GM23338 (cell line): ENCODE results near the gene NFKBIA. TPM values are rescaled to one million over a fixed set of nuclear protein-coding genes. Genes with fewer than 3 reads are reported as not detected.
A peak's percentile ranks its signal among the peaks of the same experiment; 100 is the strongest.

Source experiments
- ATAC-seq: fragments of 200-7000 bp; cut with Tn5 transposase; 3 replicates; pipeline ENCODE4 v1.9.1; 2020
- DNase-seq: peaks from one replicate; pipeline ENCODE4 v3.0.0-alpha.2; 2015; ENCODE audit warnings: low spot score
- H2AFZ ChIP-seq: fragments of 200-600 bp; sonication (generic); 2 replicates; pipeline ENCODE4 v1.8.0; 2016; ENCODE audit warnings: antibody characterized with exemption, mild to moderate bottlenecking, moderate library complexity
- H3F3A ChIP-seq: fragments of 200-600 bp; sonication (generic); replicated peaks from 2 replicates; pipeline ENCODE4 v1.8.0; 2017; ENCODE audit warnings: antibody characterized with exemption, mixed run types, low read depth
- H3K27ac ChIP-seq: fragments of 200-600 bp; sonication (generic); 2 replicates; pipeline ENCODE4 v1.6.1; 2016; ENCODE audit warnings: low read depth
- H3K27me3 ChIP-seq: fragments of 200-600 bp; sonication (generic); 2 replicates; pipeline ENCODE4 v1.8.0; 2016; ENCODE audit warnings: mild to moderate bottlenecking, mixed run types, moderate library complexity; ENCODE audit not compliant: insufficient read depth
- H3K36me3 ChIP-seq: fragments of 200-600 bp; sonication (generic); 2 replicates; pipeline ENCODE4 v1.8.0; 2016; ENCODE audit warnings: mild to moderate bottlenecking; ENCODE audit not compliant: insufficient read depth
- H3K4me1 ChIP-seq: fragments of 200-600 bp; sonication (generic); 2 replicates; pipeline ENCODE4 v1.8.0; 2016; ENCODE audit warnings: mild to moderate bottlenecking, moderate library complexity; ENCODE audit not compliant: insufficient read depth
- H3K4me2 ChIP-seq: fragments of 200-600 bp; sonication (generic); 2 replicates; pipeline ENCODE4 v1.7.1; 2017; ENCODE audit warnings: mixed run types
- H3K4me3 ChIP-seq: fragments of 200-600 bp; sonication (generic); 2 replicates; pipeline ENCODE4 v1.6.1; 2016; ENCODE audit warnings: mixed run types
- H3K79me2 ChIP-seq: fragments of 200-600 bp; sonication (generic); replicated peaks from 2 replicates; pipeline ENCODE4 v1.8.0; 2017; ENCODE audit warnings: mild to moderate bottlenecking; ENCODE audit not compliant: insufficient read depth
- H3K9me2 ChIP-seq: fragments of 200-600 bp; sonication (generic); 2 replicates; pipeline ENCODE4 v1.8.0; 2017; ENCODE audit not compliant: insufficient read depth
- H4K20me1 ChIP-seq: fragments of 200-600 bp; sonication (generic); replicated peaks from 2 replicates; pipeline ENCODE4 v1.8.0; 2017; ENCODE audit warnings: mild to moderate bottlenecking; ENCODE audit not compliant: insufficient read depth
- H3K27ac Mint-ChIP-seq: 2 replicates; pipeline ENCODE4 v1.8.0; 2020; ENCODE audit warnings: inconsistent platforms, mild to moderate bottlenecking, moderate library complexity, mixed read lengths
- H3K27me3 Mint-ChIP-seq: 3 replicates; pipeline ENCODE4 v1.8.0; 2022; ENCODE audit warnings: low read depth, mild to moderate bottlenecking, moderate library complexity, mixed read lengths, inconsistent platforms; ENCODE audit not compliant: insufficient read depth, poor library complexity
- H3K36me3 Mint-ChIP-seq: 3 replicates; pipeline ENCODE4 v1.8.0; 2021; ENCODE audit warnings: low read depth, mild to moderate bottlenecking, inconsistent platforms, moderate library complexity, mixed read lengths
- H3K4me1 Mint-ChIP-seq: 3 replicates; pipeline ENCODE4 v1.8.0; 2020; ENCODE audit warnings: mild to moderate bottlenecking, inconsistent platforms, mixed read lengths
- H3K4me3 Mint-ChIP-seq: 3 replicates; pipeline ENCODE4 v1.8.0; 2021; ENCODE audit warnings: moderate library complexity, mild to moderate bottlenecking, inconsistent platforms, mixed read lengths
- H3K9me3 Mint-ChIP-seq: 3 replicates; pipeline ENCODE4 v1.8.0; 2020; ENCODE audit warnings: moderate library complexity, mild to moderate bottlenecking, inconsistent platforms, mixed read lengths
- CREB1 ChIP-seq: fragments of 250-450 bp; sonication (Bioruptor Pico); IDR thresholded peaks from 2 replicates; pipeline ENCODE4 v1.5.0; 2020; ENCODE audit warnings: low read depth, mild to moderate bottlenecking, moderate library complexity
- EZH2phosphoT487 ChIP-seq: fragments of 200-600 bp; sonication (generic); IDR thresholded peaks from one replicate; pipeline ENCODE4 v1.8.1; 2018; ENCODE audit warnings: antibody characterized with exemption; ENCODE audit not compliant: unreplicated experiment
- JUNB ChIP-seq: IDR thresholded peaks from one replicate; pipeline ENCODE4 v1.6.1; 2016; ENCODE audit warnings: antibody characterized with exemption; ENCODE audit not compliant: unreplicated experiment
- NANOG ChIP-seq: IDR thresholded peaks from 2 replicates; pipeline ENCODE4 v1.6.1; 2016; ENCODE audit warnings: antibody characterized with exemption, borderline replicate concordance
- POLR2AphosphoS5 ChIP-seq: IDR thresholded peaks from 2 replicates; pipeline ENCODE4 v1.6.1; 2016; ENCODE audit warnings: antibody characterized with exemption, low read depth
- STAT1 ChIP-seq: IDR thresholded peaks from one replicate; pipeline ENCODE4 v1.6.1; 2016; ENCODE audit warnings: antibody characterized with exemption; ENCODE audit not compliant: unreplicated experiment
- ZNF114 ChIP-seq: fragments of 250-450 bp; sonication (Bioruptor Pico); IDR thresholded peaks from 2 replicates; pipeline ENCODE4 v1.5.0; 2020; ENCODE audit warnings: mild to moderate bottlenecking, moderate library complexity
- ZNF331 ChIP-seq: fragments of 250-450 bp; sonication (Bioruptor Pico); IDR thresholded peaks from 2 replicates; pipeline ENCODE4 v1.5.0; 2020; ENCODE audit warnings: low read depth, mild to moderate bottlenecking, moderate library complexity
- ZNF462 ChIP-seq: fragments of 250-450 bp; sonication (Bioruptor Pico); IDR thresholded peaks from 2 replicates; pipeline ENCODE4 v1.5.0; 2020; ENCODE audit warnings: mild to moderate bottlenecking, moderate library complexity
- polyA plus RNA-seq: library from polyadenylated mRNA; unstranded; fragments of >200 nt; fragmentation: Nextera tagmentation; extraction: Ambion mirVana; gene quantifications from 2 replicates; pipeline ENCODE4 v1.2.1, GENCODE V29; 2016
- total RNA-seq: library from RNA; depleted of rRNA; stranded (reverse); fragments of >200 nt; shearing (Covaris generic); gene quantifications from 2 replicates; pipeline ENCODE4 v1.2.3, GENCODE V29; 2014
- TF ChIP-seq, protein P1 (sequence below): IDR thresholded peaks from one replicate; pipeline ENCODE4 v1.6.1; 2018; ENCODE audit warnings: antibody characterized with exemption; ENCODE audit not compliant: unreplicated experiment
- TF ChIP-seq, protein P2 (sequence below), 2 experiments: fragments of 200-600 bp in 1 of 2; sonication (generic) in 1 of 2; conservative IDR thresholded peaks; 2 replicates each; pipeline versions ENCODE4 v1.5.1 to v1.6.1; 2016 to 2017; ENCODE audit warnings: antibody characterized with exemption in 2 of 2, low read depth in 2 of 2, mild to moderate bottlenecking in 2 of 2, moderate library complexity in 1 of 2

NFKBIA gene
- total and polyA plus RNA-seq, 2 experiments from 2014 or later, result 33.4 to 41.3 TPM

DNA sequence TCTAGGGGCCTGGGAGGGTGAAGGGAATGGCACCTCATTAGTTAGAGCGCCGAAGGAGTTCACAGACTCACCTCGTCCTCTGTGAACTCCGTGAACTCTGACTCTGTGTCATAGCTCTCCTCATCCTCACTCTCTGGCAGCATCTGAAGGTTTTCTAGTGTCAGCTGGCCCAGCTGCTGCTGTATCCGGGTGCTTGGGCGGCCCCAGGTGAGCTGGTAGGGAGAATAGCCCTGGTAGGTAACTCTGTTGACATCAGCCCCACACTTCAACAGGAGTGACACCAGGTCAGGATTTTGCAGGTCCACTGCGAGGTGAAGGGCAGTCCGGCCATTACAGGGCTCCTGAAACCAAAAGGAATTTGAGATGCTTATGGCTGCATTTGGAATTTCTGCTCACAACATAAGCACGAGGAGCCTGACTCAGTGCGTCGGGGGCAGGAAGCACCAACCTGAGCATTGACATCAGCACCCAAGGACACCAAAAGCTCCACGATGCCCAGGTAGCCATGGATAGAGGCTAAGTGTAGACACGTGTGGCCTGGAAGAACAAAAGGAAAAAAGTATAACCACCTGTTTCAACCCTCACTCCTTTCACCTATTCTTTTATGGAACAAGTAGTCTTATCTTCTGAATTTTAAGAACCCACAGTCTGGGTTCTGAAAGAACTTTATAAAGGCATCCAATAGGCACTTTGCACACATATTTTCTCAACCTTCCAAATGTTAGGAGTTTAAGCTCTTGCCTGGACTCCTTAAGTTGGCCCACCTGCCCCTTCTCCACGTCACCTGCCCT, 2.0 kb downstream of the NFKBIA start (continued):
- TF ChIP-seq, protein P1, sequence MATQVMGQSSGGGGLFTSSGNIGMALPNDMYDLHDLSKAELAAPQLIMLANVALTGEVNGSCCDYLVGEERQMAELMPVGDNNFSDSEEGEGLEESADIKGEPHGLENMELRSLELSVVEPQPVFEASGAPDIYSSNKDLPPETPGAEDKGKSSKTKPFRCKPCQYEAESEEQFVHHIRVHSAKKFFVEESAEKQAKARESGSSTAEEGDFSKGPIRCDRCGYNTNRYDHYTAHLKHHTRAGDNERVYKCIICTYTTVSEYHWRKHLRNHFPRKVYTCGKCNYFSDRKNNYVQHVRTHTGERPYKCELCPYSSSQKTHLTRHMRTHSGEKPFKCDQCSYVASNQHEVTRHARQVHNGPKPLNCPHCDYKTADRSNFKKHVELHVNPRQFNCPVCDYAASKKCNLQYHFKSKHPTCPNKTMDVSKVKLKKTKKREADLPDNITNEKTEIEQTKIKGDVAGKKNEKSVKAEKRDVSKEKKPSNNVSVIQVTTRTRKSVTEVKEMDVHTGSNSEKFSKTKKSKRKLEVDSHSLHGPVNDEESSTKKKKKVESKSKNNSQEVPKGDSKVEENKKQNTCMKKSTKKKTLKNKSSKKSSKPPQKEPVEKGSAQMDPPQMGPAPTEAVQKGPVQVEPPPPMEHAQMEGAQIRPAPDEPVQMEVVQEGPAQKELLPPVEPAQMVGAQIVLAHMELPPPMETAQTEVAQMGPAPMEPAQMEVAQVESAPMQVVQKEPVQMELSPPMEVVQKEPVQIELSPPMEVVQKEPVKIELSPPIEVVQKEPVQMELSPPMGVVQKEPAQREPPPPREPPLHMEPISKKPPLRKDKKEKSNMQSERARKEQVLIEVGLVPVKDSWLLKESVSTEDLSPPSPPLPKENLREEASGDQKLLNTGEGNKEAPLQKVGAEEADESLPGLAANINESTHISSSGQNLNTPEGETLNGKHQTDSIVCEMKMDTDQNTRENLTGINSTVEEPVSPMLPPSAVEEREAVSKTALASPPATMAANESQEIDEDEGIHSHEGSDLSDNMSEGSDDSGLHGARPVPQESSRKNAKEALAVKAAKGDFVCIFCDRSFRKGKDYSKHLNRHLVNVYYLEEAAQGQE, result no peak
- TF ChIP-seq, protein P2, sequence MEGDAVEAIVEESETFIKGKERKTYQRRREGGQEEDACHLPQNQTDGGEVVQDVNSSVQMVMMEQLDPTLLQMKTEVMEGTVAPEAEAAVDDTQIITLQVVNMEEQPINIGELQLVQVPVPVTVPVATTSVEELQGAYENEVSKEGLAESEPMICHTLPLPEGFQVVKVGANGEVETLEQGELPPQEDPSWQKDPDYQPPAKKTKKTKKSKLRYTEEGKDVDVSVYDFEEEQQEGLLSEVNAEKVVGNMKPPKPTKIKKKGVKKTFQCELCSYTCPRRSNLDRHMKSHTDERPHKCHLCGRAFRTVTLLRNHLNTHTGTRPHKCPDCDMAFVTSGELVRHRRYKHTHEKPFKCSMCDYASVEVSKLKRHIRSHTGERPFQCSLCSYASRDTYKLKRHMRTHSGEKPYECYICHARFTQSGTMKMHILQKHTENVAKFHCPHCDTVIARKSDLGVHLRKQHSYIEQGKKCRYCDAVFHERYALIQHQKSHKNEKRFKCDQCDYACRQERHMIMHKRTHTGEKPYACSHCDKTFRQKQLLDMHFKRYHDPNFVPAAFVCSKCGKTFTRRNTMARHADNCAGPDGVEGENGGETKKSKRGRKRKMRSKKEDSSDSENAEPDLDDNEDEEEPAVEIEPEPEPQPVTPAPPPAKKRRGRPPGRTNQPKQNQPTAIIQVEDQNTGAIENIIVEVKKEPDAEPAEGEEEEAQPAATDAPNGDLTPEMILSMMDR (conservative IDR thresholded peaks at IDR 0.05; ENCODE audit: low read depth in 2 of 2), result no peak
- TF ChIP-seq POLR2AphosphoS5, result no peak

- Histone ChIP-seq H3K4me1 (peaks cover 32% of the 10 kb centered on the region), H3K36me3 (peaks cover 32% of the 10 kb centered on the region; the same call in 1 of the 2 replicates), H3K27me3 (no peaks in the 10 kb centered on the region), H3K79me2 (peaks cover 12% of the 10 kb centered on the region), H3K4me3 (no peak overlapping the region), H2AFZ (no peak overlapping the region), H3K9me2 (no peaks in the 10 kb centered on the region), H3F3A (peaks cover 22% of the 10 kb centered on the region; the same call in 1 of the 2 replicates), H4K20me1 (no peaks in the 10 kb centered on the region), H3K27ac (peak overlapping the region; percentile 2; the same call in 1 of the 2 replicates), H3K4me2 (no peak overlapping the region)
- H3K27me3 Mint-ChIP-seq, result peaks cover 18% of the 10 kb centered on the region
- H3K4me3 Mint-ChIP-seq, result peak overlapping the region; percentile 8; the same call in 1 of the 3 replicates
- H3K4me1 Mint-ChIP-seq, result peaks cover 55% of the 10 kb centered on the region
- ATAC-seq, result no peak
- H3K27ac Mint-ChIP-seq, result no peak overlapping the region
- H3K36me3 Mint-ChIP-seq, result peaks cover 48% of the 10 kb centered on the region
- no peaks in the 10 kb centered on the region for H3K9me3 Mint-ChIP-seq
- DNase-seq, result no peak
- TF ChIP-seq CREB1 (CRISPR knock-in tag) (no peak), STAT1 (no peak), ZNF331 (CRISPR knock-in tag) (no peak), ZNF462 (CRISPR knock-in tag) (no peak), NANOG (no peak), JUNB (no peak), EZH2phosphoT487 (no peak), POLR2AphosphoS5 (no peak), ZNF114 (CRISPR knock-in tag) (no peak)
Measured at GRCh38 chr14:35401422-35402265, 2.9 kb downstream of the NFKBIA start.
